GM21717 (cell line): ENCODE results near the gene EXPH5.

Experiments used
- ATAC-seq: cut with Tn5 transposase; IDR thresholded peaks from one replicate; pipeline ENCODE4 v1.9.1; 2021; ENCODE audit warnings: mild to moderate bottlenecking, moderate library complexity; ENCODE audit not compliant: unreplicated experiment

Gene EXPH5

GRCh38 chr11:108486331-108486730 lies 107.2 kb downstream of the EXPH5 start:
- ATAC-seq, result no peak

- no peak for ATAC-seq
Observed at GRCh38 chr11:108483163-108483562, 110.4 kb downstream of the EXPH5 start.

DNA sequence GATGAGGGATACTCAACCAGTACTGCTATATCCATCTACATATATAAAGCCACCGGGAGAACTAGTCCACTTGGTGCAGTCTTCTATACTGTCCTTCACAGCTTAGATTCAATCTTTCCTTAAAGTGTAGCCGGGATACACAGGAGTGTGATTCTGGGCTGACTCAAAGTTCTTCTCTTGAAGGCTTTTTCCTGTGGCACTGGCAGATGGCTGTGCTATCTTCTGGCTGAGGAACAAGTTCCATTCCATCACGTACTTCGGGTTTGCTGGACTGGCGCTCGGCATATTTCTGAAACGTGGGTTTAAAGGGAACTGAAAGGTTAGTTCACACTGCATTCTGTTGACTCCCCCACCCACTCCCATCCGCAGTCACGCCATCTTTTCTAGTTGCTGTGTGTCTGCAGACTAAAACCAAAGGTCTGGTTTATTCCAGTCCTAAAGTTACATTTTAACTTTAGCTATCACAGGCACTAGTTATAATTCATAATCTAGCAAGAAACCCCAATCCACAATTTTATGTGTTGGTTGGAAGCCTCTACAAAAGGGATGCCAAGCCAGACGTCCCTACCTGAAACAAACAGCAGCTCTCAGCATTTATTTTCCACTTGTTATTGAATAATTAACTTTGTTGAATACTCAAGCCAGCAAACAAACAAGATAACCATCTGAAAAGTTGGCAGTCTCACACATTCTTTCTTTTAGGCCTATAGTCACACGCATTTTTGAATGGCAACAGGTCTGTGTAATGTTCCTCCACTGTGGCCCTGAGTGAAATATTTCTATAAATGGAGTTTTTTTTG lies 118.7 kb downstream of the EXPH5 start:
- no peak for ATAC-seq

DNA sequence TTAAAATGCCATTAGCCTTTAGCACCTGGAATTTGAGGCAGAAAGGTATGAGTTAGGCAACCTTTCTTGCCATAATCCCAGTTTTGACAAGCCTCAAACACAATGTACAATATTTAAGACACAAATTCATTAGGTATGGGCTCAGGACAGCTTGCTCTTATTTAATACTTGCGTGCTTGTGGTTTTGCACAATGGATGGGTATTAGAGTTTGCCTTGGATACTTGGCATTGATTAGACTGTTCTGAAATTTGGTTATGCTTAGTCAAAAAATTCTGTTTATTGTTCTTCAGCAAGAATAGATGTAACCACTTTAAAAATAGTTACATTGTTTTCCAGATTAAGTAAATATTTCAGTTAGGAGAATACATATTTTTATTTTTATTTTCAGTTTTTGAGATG lies 120.9 kb downstream of the EXPH5 start:
- no peak for ATAC-seq

DNA sequence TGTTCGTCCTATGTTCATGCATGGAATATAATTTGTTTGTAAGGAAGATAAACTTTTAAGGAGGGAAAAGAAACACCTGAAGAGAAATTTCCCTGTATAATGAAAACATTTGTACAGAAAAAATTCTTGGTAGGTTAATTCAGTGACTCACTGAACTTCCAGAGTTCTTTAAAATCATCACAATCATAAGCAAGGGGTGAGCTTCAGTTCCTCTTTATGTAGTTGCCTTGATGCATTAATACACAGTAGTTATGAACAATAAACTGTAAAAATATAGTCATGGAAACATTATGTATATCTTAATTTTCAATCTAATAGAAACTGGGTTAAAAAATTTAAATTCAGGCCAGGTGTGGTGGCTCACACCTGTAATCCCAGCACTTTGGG lies 125.1 kb downstream of the EXPH5 start:
- ATAC-seq, result no peak

DNA sequence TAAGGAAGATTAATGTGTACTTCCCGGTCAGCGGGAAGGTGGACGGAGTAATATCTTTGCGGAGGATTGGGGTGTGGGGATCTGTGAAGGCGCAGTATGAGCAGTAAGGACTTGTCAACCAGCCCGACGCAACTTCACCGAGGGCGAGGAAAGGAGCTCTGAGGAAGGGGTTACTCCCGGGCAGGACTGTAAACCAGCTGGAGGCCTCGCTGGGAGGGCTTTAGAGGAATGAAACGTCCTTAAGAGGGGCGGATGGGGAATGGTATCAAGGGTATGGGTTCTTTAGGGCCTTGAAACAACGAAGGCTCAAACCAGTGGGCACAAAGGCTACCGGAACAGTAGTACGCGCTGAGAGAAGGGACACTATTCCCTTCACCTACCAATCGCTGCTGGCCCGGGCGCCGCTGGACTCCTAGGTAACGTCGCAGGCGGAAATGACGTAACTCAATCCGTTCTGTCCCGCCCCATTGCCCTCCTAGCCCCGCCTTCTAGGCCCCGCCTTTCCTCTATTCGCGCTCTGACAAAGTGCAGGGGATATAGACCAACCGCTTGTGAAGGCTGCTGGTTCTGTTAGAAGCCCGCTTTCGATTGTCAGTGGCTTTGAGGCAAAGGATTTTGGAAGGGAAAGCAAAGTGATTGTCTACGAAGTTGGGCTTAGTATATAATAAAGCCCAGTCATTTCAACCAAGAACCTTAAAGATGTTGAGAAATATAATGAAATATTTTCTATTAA lies 126.3 kb downstream of the EXPH5 start, which contains the start of gene C11orf65:
Gene C11orf65, minus strand, starts transcription at position 439 of the 733 bp plus-strand sequence. CDS start 5,970 bp downstream, outside the sequence.
- peak; percentile 99 for ATAC-seq

GRCh38 chr11:108466405-108466804 lies 127.2 kb downstream of the EXPH5 start:
- no peak for ATAC-seq
